IgD-negative memory B cell (primary cell): ENCODE measurements around the gene PHACTR3. TPM values are rescaled to one million over a fixed set of nuclear protein-coding genes. Genes with fewer than 3 reads are reported as not detected.
"Not testable (repeated sequence)": the region's sequence is repeated elsewhere in the genome, so short reads cannot be mapped to it uniquely, and the experiment has no call there.

Source experiments
- H3K27ac Mint-ChIP-seq, 3 donors: one replicate each; pipeline ENCODE4 v1.8.0; 2020 to 2022; ENCODE audit warnings: mild to moderate bottlenecking in 3 of 3, mixed read lengths in 3 of 3, moderate library complexity in 1 of 3
- H3K27me3 Mint-ChIP-seq: one replicate; pipeline ENCODE4 v1.8.0; 2021; ENCODE audit warnings: mixed read lengths
- H3K36me3 Mint-ChIP-seq: one replicate; pipeline ENCODE4 v1.8.0; 2020; ENCODE audit warnings: mild to moderate bottlenecking, mixed read lengths
- H3K4me1 Mint-ChIP-seq, 3 donors: one replicate each; pipeline ENCODE4 v1.8.0; 2020 to 2022; ENCODE audit warnings: mixed read lengths in 3 of 3, mild to moderate bottlenecking in 1 of 3
- H3K4me3 Mint-ChIP-seq, 4 donors: one replicate each; pipeline ENCODE4 v1.8.0; 2020 to 2022; ENCODE audit warnings: mild to moderate bottlenecking in 4 of 4, mixed read lengths in 4 of 4, moderate library complexity in 3 of 4
- H3K9me3 Mint-ChIP-seq, 3 donors: one replicate each; pipeline ENCODE4 v1.8.0; 2020 to 2021; ENCODE audit warnings: mixed read lengths in 3 of 3, mild to moderate bottlenecking in 1 of 3
- polyA plus RNA-seq: library from polyadenylated mRNA; unstranded; fragments of 300-500 nt; fragmentation: Illumina TruSeq; gene quantifications from one replicate; pipeline ENCODE4 v1.2.3, GENCODE V29; 2021

PHACTR3 gene
- polyA plus RNA-seq, 1 donor from 2014 or later, result not detected

GRCh38 chr20:59837623-59838394 lies 233.5 kb downstream of the PHACTR3 start:
- peaks cover 0 to 1% (median 0%) of the 10 kb centered on the region in 3 donors for H3K4me1 Mint-ChIP-seq
- no peak overlapping the region for H3K27ac Mint-ChIP-seq
- H3K9me3 Mint-ChIP-seq, result peaks cover 0 to 2% (median 0%) of the 10 kb centered on the region in 3 donors
- peaks cover 2% of the 10 kb centered on the region for H3K36me3 Mint-ChIP-seq
- peaks cover 45% of the 10 kb centered on the region for H3K27me3 Mint-ChIP-seq
- no peak overlapping the region for H3K4me3 Mint-ChIP-seq

GRCh38 chr20:59839400-59839799 lies 235.1 kb downstream of the PHACTR3 start:
- peaks cover 40% of the 10 kb centered on the region for H3K27me3 Mint-ChIP-seq
- H3K9me3 Mint-ChIP-seq, result peaks cover 0 to 4% (median 0%) of the 10 kb centered on the region in 3 donors
- peaks cover 0 to 1% (median 0%) of the 10 kb centered on the region in 3 donors for H3K4me1 Mint-ChIP-seq
- H3K4me3 Mint-ChIP-seq, result no peak overlapping the region
- peaks cover 2% of the 10 kb centered on the region for H3K36me3 Mint-ChIP-seq
- no peak overlapping the region for H3K27ac Mint-ChIP-seq

- peaks cover 0 to 1% (median 0%) of the 10 kb centered on the region in 3 donors for H3K4me1 Mint-ChIP-seq
- peaks cover 0 to 4% (median 0%) of the 10 kb centered on the region in 3 donors for H3K9me3 Mint-ChIP-seq
- H3K27ac Mint-ChIP-seq, result no peak overlapping the region
- H3K4me3 Mint-ChIP-seq, result no peak overlapping the region
- no peaks in the 10 kb centered on the region for H3K36me3 Mint-ChIP-seq
- H3K27me3 Mint-ChIP-seq, result peaks cover 6% of the 10 kb centered on the region
Observed at GRCh38 chr20:59845472-59845871, 241.1 kb downstream of the PHACTR3 start.

DNA sequence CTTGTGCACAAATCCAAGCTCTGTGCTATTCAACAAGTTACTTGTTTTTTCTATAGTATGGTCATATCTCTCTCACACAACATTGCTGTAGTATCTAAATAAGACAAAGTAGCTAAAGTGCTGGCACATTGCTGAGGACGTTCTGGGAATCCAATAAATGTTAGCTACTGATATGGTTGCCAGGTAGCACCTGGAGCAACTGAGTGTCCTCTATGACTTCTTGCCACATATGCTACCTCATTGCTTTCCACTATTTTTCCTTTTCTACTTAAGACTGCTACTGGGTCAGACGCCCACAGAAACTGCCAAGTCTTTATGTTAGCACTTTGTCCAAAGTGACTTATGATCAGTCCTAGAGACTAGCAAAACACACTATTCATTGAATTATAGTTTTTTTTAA lies 243.8 kb downstream of the PHACTR3 start:
- Mint-ChIP-seq H3K27me3 (peaks cover 6% of the 10 kb centered on the region), H3K27ac (no peak overlapping the region), H3K4me1 (no peaks in the 10 kb centered on the region), H3K9me3 (no peaks in the 10 kb centered on the region), H3K4me3 (no peak overlapping the region), H3K36me3 (no peaks in the 10 kb centered on the region)

GRCh38 chr20:59850018-59850641 lies 245.8 kb downstream of the PHACTR3 start:
- Mint-ChIP-seq H3K9me3 (no peaks in the 10 kb centered on the region), H3K4me3 (no peak overlapping the region), H3K4me1 (no peaks in the 10 kb centered on the region), H3K27me3 (no peaks in the 10 kb centered on the region), H3K36me3 (no peaks in the 10 kb centered on the region), H3K27ac (no peak overlapping the region)

DNA sequence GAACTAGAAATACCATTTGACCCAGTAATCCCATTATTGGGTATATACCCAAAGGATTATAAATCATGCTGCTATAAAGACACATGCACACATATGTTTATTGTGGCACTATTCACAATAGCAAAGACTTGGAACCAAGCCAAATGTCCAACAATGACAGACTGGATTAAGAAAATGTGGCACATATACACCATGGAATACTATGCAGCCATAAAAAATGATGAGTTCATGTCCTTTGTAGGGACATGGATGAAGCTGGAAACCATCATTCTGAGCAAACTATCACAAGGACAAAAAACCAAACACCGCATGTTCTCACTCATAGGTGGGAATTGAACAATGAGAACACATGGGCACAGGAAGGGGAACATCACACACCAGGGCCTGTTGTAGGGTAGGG lies 252.2 kb downstream of the PHACTR3 start:
- H3K4me3 Mint-ChIP-seq, H3K9me3 Mint-ChIP-seq, H3K4me1 Mint-ChIP-seq, H3K27ac Mint-ChIP-seq, H3K36me3 Mint-ChIP-seq, H3K27me3 Mint-ChIP-seq: not testable (repeated sequence)

DNA sequence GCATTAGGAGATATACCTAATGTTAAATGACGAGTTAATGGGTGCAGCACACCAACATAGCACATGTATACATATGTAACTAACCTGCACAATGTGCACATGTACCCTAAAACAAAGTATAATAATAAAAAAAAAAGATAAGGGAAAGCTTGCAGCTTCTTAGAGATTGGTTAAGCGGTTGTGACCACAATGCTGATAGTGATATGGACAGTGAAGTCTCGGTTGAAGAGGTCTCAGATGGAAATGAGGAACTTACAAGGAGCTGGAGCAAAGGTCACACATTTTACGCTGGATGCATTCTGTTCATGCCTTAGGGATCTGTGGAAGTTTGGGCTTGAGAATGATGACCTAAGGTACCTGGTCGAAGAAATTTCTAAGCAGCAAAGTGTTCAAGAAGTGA lies 252.6 kb downstream of the PHACTR3 start:
- not testable (repeated sequence) for H3K27ac Mint-ChIP-seq, H3K27me3 Mint-ChIP-seq, H3K9me3 Mint-ChIP-seq, H3K4me3 Mint-ChIP-seq, H3K4me1 Mint-ChIP-seq, H3K36me3 Mint-ChIP-seq

GRCh38 chr20:59857966-59858365 lies 253.6 kb downstream of the PHACTR3 start:
- Mint-ChIP-seq H3K27me3 (no peaks in the 10 kb centered on the region), H3K4me3 (no peak overlapping the region), H3K27ac (peak overlapping the region in 1 of 3 donors; percentile 7), H3K9me3 (no peaks in the 10 kb centered on the region), H3K36me3 (peaks cover 2% of the 10 kb centered on the region), H3K4me1 (no peaks in the 10 kb centered on the region)

GRCh38 chr20:59858425-59858824 lies 254.1 kb downstream of the PHACTR3 start:
- Mint-ChIP-seq H3K9me3 (no peaks in the 10 kb centered on the region), H3K4me3 (no peak overlapping the region), H3K36me3 (peaks cover 2% of the 10 kb centered on the region), H3K27ac (no peak overlapping the region), H3K27me3 (no peaks in the 10 kb centered on the region), H3K4me1 (no peaks in the 10 kb centered on the region)

GRCh38 chr20:59861401-59861800 lies 257.1 kb downstream of the PHACTR3 start:
- no peaks in the 10 kb centered on the region for H3K9me3 Mint-ChIP-seq
- no peak overlapping the region for H3K4me3 Mint-ChIP-seq
- H3K27me3 Mint-ChIP-seq, result no peaks in the 10 kb centered on the region
- peaks cover 2% of the 10 kb centered on the region for H3K36me3 Mint-ChIP-seq
- no peak overlapping the region for H3K27ac Mint-ChIP-seq
- no peaks in the 10 kb centered on the region for H3K4me1 Mint-ChIP-seq

DNA sequence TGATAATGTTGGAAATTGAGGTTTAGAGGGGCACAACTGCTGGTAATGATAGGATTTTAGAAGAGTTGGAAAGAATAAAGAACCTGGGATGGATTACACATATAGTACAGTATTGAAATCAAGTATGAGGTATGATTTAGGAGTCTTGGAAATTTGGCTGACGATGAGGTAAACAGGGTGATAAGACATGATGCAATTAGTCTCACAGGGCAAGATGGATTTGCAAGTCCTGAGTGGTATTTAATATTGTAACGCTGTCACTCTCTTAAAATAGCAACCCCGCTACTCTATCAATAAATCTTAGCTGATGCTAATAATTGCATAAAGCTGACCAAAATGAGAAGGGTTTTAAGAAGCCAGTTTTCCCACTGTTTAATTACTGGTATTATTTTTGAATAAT lies 258.7 kb downstream of the PHACTR3 start:
- Mint-ChIP-seq H3K36me3 (peaks cover 2% of the 10 kb centered on the region), H3K4me3 (no peak overlapping the region), H3K27ac (no peak overlapping the region), H3K4me1 (no peaks in the 10 kb centered on the region), H3K9me3 (no peaks in the 10 kb centered on the region), H3K27me3 (no peaks in the 10 kb centered on the region)

DNA sequence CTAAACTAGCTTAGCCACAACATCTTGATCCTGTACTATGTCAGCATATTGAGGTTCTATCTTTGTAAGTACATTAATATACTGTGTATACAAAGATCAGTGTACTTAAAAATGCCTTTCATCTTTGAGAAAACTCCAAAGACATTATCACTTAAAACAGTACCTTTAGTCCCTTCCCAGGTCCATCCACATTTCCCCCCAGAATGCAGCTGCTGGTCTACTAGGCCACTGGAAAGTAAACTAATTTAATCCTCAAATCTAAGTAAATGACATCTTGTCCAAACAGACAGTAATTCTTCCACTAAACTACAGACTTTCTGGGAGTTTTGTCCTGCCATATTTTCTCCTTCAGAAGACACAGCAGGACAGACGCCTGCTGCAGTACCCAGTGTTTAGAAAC lies 260.4 kb downstream of the PHACTR3 start:
- Mint-ChIP-seq H3K4me3 (no peak overlapping the region), H3K9me3 (no peaks in the 10 kb centered on the region), H3K4me1 (no peaks in the 10 kb centered on the region), H3K36me3 (peaks cover 2% of the 10 kb centered on the region), H3K27me3 (no peaks in the 10 kb centered on the region), H3K27ac (no peak overlapping the region)

DNA sequence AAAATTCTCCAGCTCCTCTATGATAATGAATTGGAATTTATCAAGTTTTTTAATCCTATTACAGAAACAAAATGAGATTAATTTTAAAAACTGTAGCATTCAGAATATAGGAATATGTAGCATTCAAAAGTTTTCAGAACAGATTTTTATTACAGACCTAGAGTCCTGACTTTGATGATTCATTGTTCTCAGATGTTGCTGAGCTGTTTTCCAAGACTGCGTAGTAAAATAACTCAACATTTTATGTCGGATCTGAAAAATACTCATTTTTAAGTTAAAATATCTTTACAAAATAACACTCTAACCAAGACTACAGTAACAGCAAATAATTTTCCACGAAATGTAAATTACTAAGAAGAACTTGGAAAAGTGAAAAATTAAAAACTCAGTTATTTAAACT lies 262.0 kb downstream of the PHACTR3 start:
- H3K27me3 Mint-ChIP-seq, result no peaks in the 10 kb centered on the region
- no peak overlapping the region for H3K4me3 Mint-ChIP-seq
- no peaks in the 10 kb centered on the region for H3K9me3 Mint-ChIP-seq
- H3K27ac Mint-ChIP-seq, result no peak overlapping the region
- no peaks in the 10 kb centered on the region for H3K4me1 Mint-ChIP-seq
- H3K36me3 Mint-ChIP-seq, result no peaks in the 10 kb centered on the region

DNA sequence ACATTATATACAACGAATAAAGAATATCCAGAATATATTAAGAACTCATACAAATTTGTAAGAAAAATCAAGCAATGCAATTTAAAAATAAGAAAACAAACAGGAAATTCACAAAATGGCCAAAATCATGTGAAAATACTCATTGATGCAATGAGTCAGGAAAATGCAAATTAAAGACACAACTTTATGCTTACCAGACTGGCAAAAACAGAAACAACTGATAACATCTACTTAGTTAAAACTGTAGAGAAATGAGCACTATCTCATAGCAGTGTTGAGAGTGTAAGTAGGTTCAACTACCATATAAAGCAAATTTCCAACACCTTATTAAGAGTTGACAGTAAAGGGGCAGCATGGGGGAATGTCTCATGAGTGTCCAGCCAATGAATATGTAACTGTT lies 266.8 kb downstream of the PHACTR3 start:
- Mint-ChIP-seq H3K27me3 (no peaks in the 10 kb centered on the region), H3K4me3 (no peak overlapping the region), H3K27ac (no peak overlapping the region), H3K9me3 (no peaks in the 10 kb centered on the region), H3K36me3 (no peaks in the 10 kb centered on the region), H3K4me1 (no peaks in the 10 kb centered on the region)

GRCh38 chr20:59873409-59873808 lies 269.1 kb downstream of the PHACTR3 start:
- Mint-ChIP-seq H3K4me1 (no peaks in the 10 kb centered on the region), H3K36me3 (no peaks in the 10 kb centered on the region), H3K9me3 (no peaks in the 10 kb centered on the region), H3K4me3 (no peak overlapping the region), H3K27me3 (no peaks in the 10 kb centered on the region), H3K27ac (no peak overlapping the region)

- H3K27ac Mint-ChIP-seq, result no peak overlapping the region
- no peaks in the 10 kb centered on the region for H3K36me3 Mint-ChIP-seq
- H3K4me3 Mint-ChIP-seq, result no peak overlapping the region
- H3K9me3 Mint-ChIP-seq, result no peaks in the 10 kb centered on the region
- H3K4me1 Mint-ChIP-seq, result no peaks in the 10 kb centered on the region
- no peaks in the 10 kb centered on the region for H3K27me3 Mint-ChIP-seq
Observed at GRCh38 chr20:59880198-59880597, 275.9 kb downstream of the PHACTR3 start.
